H9 (cell line): ENCODE results near the gene RUBCN. TPM values are rescaled to one million over a fixed set of nuclear protein-coding genes. Genes with fewer than 3 reads are reported as not detected.

Experiments used
- DNase-seq: peaks from one replicate; pipeline ENCODE4 v3.0.0-alpha.2; 2017
- H2AFZ ChIP-seq: one replicate; pipeline ENCODE4 v1.6.1; 2013; ENCODE audit warnings: mild to moderate bottlenecking, low read length, control low read depth, moderate library complexity
- H2AK5ac ChIP-seq: 2 replicates; pipeline ENCODE4 v1.6.1; 2013; ENCODE audit warnings: low read length, control low read depth, mixed read lengths; ENCODE audit not compliant: insufficient read length
- H2BK120ac ChIP-seq: one replicate; pipeline ENCODE4 v1.6.1; 2013; ENCODE audit warnings: low read depth, mild to moderate bottlenecking, low read length, control low read depth, inconsistent platforms; ENCODE audit not compliant: poor library complexity, severe bottlenecking
- H2BK12ac ChIP-seq: 2 replicates; pipeline ENCODE4 v1.6.1; 2013; ENCODE audit warnings: low read length, control low read depth, mixed read lengths, low read depth; ENCODE audit not compliant: insufficient read length
- H2BK15ac ChIP-seq: 2 replicates; pipeline ENCODE4 v1.6.1; 2013; ENCODE audit warnings: low read depth, low read length, control low read depth
- H2BK20ac ChIP-seq: one replicate; pipeline ENCODE4 v1.6.1; 2013; ENCODE audit warnings: low read depth, mild to moderate bottlenecking, low read length, control low read depth, inconsistent platforms; ENCODE audit not compliant: poor library complexity, severe bottlenecking
- H2BK5ac ChIP-seq: 2 replicates; pipeline ENCODE4 v1.6.1; 2013; ENCODE audit warnings: low read length, control low read depth, mixed read lengths; ENCODE audit not compliant: insufficient read length
- H3K14ac ChIP-seq: 2 replicates; pipeline ENCODE4 v1.6.1; 2013; ENCODE audit warnings: low read length, control low read depth; ENCODE audit not compliant: insufficient read depth
- H3K18ac ChIP-seq: 2 replicates; pipeline ENCODE4 v1.6.1; 2013; ENCODE audit warnings: low read depth, mild to moderate bottlenecking, mixed read lengths, low read length, control low read depth; ENCODE audit not compliant: insufficient read length
- H3K23ac ChIP-seq: 2 replicates; pipeline ENCODE4 v1.6.1; 2013; ENCODE audit warnings: low read length, control low read depth, mixed read lengths, low read depth; ENCODE audit not compliant: insufficient read length
- H3K23me2 ChIP-seq: 2 replicates; pipeline ENCODE4 v1.6.1; 2013; ENCODE audit warnings: low read depth, mild to moderate bottlenecking, mixed read lengths, low read length, control low read depth; ENCODE audit not compliant: insufficient read length, poor library complexity, severe bottlenecking
- H3K27ac ChIP-seq: 2 replicates; pipeline ENCODE4 v1.5.1; 2013; ENCODE audit warnings: low read length, control low read depth, mixed read lengths, low read depth; ENCODE audit not compliant: insufficient read length
- H3K27me3 ChIP-seq: 2 replicates; pipeline ENCODE4 v1.6.1; 2013; ENCODE audit warnings: low read length, control low read depth, inconsistent platforms; ENCODE audit not compliant: insufficient read depth
- H3K4ac ChIP-seq: 2 replicates; pipeline ENCODE4 v1.6.1; 2013; ENCODE audit warnings: low read depth, mild to moderate bottlenecking, control low read depth, inconsistent platforms, low read length, moderate library complexity
- H3K4me1 ChIP-seq: 2 replicates; pipeline ENCODE4 v1.6.1; 2013; ENCODE audit warnings: low read length, control low read depth, inconsistent platforms; ENCODE audit not compliant: insufficient read depth
- H3K4me2 ChIP-seq: 2 replicates; pipeline ENCODE4 v1.6.1; 2013; ENCODE audit warnings: low read length, control low read depth, mixed read lengths; ENCODE audit not compliant: insufficient read length, insufficient read depth
- H3K56ac ChIP-seq: 2 replicates; pipeline ENCODE4 v1.6.1; 2013; ENCODE audit warnings: low read depth, mild to moderate bottlenecking, mixed read lengths, low read length, control low read depth; ENCODE audit not compliant: insufficient read length
- H3K79me1 ChIP-seq: 2 replicates; pipeline ENCODE4 v1.6.1; 2013; ENCODE audit warnings: low read depth, mild to moderate bottlenecking, moderate library complexity, low read length, control low read depth, inconsistent platforms; ENCODE audit not compliant: insufficient read depth, poor library complexity, severe bottlenecking
- H3K79me2 ChIP-seq: 2 replicates; pipeline ENCODE4 v1.6.1; 2013; ENCODE audit warnings: low read length, control low read depth, inconsistent platforms; ENCODE audit not compliant: insufficient read depth
- H3K9ac ChIP-seq: 2 replicates; pipeline ENCODE4 v1.6.1; 2013; ENCODE audit warnings: low read length, control low read depth, mixed read lengths; ENCODE audit not compliant: insufficient read length; ENCODE audit errors: extremely low read depth
- H3K9me3 ChIP-seq: one replicate; pipeline ENCODE4 v1.6.1; 2013; ENCODE audit warnings: low read depth, low read length, inconsistent platforms; ENCODE audit not compliant: control insufficient read depth
- H3T11ph ChIP-seq: one replicate; pipeline ENCODE4 v1.6.1; 2013; ENCODE audit warnings: mild to moderate bottlenecking, low read length, control low read depth, inconsistent platforms
- H4K20me1 ChIP-seq: one replicate; pipeline ENCODE4 v1.6.1; 2013; ENCODE audit not compliant: control insufficient read depth, insufficient read length, insufficient read depth
- H4K5ac ChIP-seq: 2 replicates; pipeline ENCODE4 v1.6.1; 2013; ENCODE audit warnings: low read depth, mild to moderate bottlenecking, mixed read lengths, low read length, control low read depth; ENCODE audit not compliant: insufficient read length
- H4K8ac ChIP-seq: replicated peaks from 2 replicates; pipeline ENCODE4 v1.6.1; 2013; ENCODE audit warnings: low read length, control low read depth, mixed read lengths, low read depth; ENCODE audit not compliant: insufficient read length
- H4K91ac ChIP-seq: 2 replicates; pipeline ENCODE4 v1.6.1; 2013; ENCODE audit warnings: low read depth, mild to moderate bottlenecking, moderate library complexity, mixed read lengths, low read length, control low read depth; ENCODE audit not compliant: insufficient read length
- H3K27ac Mint-ChIP-seq, 3 experiments: 2 replicates in 2 of 3; 3 replicates in 1 of 3; pipeline ENCODE4 v1.8.0; 2020 to 2021; ENCODE audit warnings: mixed read lengths in 3 of 3, mild to moderate bottlenecking in 1 of 3, moderate library complexity in 1 of 3
- H3K27me3 Mint-ChIP-seq: 2 replicates; pipeline ENCODE4 v1.8.0; 2021; ENCODE audit warnings: low read depth, mild to moderate bottlenecking, moderate library complexity, mixed read lengths
- H3K36me3 Mint-ChIP-seq, 3 experiments: 2 replicates in 2 of 3; 3 replicates in 1 of 3; pipeline ENCODE4 v1.8.0; 2020 to 2021; ENCODE audit warnings: low read depth in 3 of 3, mixed read lengths in 3 of 3; ENCODE audit not compliant: insufficient read depth in 1 of 3
- H3K4me1 Mint-ChIP-seq, 2 experiments: 2 replicates each; pipeline ENCODE4 v1.8.0; 2020; ENCODE audit warnings: mixed read lengths in 2 of 2
- H3K4me3 Mint-ChIP-seq, 2 experiments: 2 replicates in 1 of 2; 3 replicates in 1 of 2; pipeline ENCODE4 v1.8.0; 2020 to 2021; ENCODE audit warnings: mild to moderate bottlenecking in 2 of 2, mixed read lengths in 2 of 2, moderate library complexity in 1 of 2
- H3K9me3 Mint-ChIP-seq, 2 experiments: 2 replicates in 1 of 2; 3 replicates in 1 of 2; pipeline ENCODE4 v1.8.0; 2020; ENCODE audit warnings: mild to moderate bottlenecking in 2 of 2, mixed read lengths in 2 of 2, moderate library complexity in 1 of 2
- CTCF ChIP-seq: fragments of 200-600 bp; sonication (generic); conservative IDR thresholded peaks from 3 replicates; pipeline ENCODE4 v1.8.0; 2021; ENCODE audit warnings: antibody characterized with exemption, mild to moderate bottlenecking
- WGBS: extraction: QIAGEN DNeasy Blood & Tissue Kit; methylation state at CpG from one replicate; pipeline ENCODE4 v1.1.7; 2013; ENCODE audit warnings: missing lambda C conversion rate, low lambda C conversion rate, mixed read lengths; ENCODE audit not compliant: insufficient read length; ENCODE audit errors: extremely low coverage; 5-methylcytosine and 5-hydroxymethylcytosine counted together
- total RNA-seq: library from RNA; stranded (reverse); gene quantifications from 2 replicates; pipeline ENCODE4 v1.2.1, GENCODE V29; 2021

RUBCN gene
- total RNA-seq, 1 experiment from 2014 or later, result 17.7 TPM

- Histone ChIP-seq H3K27me3 (no peaks in the 10 kb centered on the region), H3K4me1 (no peaks in the 10 kb centered on the region), H3K18ac (no peak overlapping the region), H2AK5ac (no peak overlapping the region), H2BK15ac (no peak overlapping the region), H4K8ac (no peak overlapping the region), H2BK5ac (no peak overlapping the region), H3K56ac (no peak overlapping the region), H3K27ac (no peak overlapping the region), H3K23ac (no peak overlapping the region), H3K4me2 (no peak overlapping the region), H3K4ac (no peak overlapping the region), H3K23me2 (no peaks in the 10 kb centered on the region), H3K9me3 (no peaks in the 10 kb centered on the region), H2BK12ac (no peak overlapping the region), H4K20me1 (no peaks in the 10 kb centered on the region), H3T11ph (no peak overlapping the region), H3K79me1 (no peaks in the 10 kb centered on the region), H4K5ac (no peak overlapping the region), H2BK20ac (no peak overlapping the region), H3K14ac (no peak overlapping the region), H2AFZ (no peak overlapping the region), H2BK120ac (no peak overlapping the region), H4K91ac (no peak overlapping the region), H3K79me2 (no peaks in the 10 kb centered on the region), H3K9ac (no peak overlapping the region)
- no peaks in the 10 kb centered on the region for H3K4me1 Mint-ChIP-seq
- H3K27ac Mint-ChIP-seq, result 0 out of 7 replicates have a peak overlapping the region, but pooled peaks of 1 of the 3 experiments have one; percentile 20
- no CpG with 5 or more reads among the region's 13 CpGs for WGBS
- TF ChIP-seq CTCF, result no peak
- no peak for DNase-seq
- no peaks in the 10 kb centered on the region for H3K27me3 Mint-ChIP-seq
- peaks cover 24 to 36% (median 35%) of the 10 kb centered on the region in 3 experiments for H3K36me3 Mint-ChIP-seq
- peaks cover 11 to 16% of the 10 kb centered on the region in 2 experiments for H3K9me3 Mint-ChIP-seq
- no peak overlapping the region for H3K4me3 Mint-ChIP-seq
Observed at GRCh38 chr3:197683191-197683590, 53.5 kb downstream of the RUBCN start.
